ENCODE results near the gene IRF2.

DNA sequence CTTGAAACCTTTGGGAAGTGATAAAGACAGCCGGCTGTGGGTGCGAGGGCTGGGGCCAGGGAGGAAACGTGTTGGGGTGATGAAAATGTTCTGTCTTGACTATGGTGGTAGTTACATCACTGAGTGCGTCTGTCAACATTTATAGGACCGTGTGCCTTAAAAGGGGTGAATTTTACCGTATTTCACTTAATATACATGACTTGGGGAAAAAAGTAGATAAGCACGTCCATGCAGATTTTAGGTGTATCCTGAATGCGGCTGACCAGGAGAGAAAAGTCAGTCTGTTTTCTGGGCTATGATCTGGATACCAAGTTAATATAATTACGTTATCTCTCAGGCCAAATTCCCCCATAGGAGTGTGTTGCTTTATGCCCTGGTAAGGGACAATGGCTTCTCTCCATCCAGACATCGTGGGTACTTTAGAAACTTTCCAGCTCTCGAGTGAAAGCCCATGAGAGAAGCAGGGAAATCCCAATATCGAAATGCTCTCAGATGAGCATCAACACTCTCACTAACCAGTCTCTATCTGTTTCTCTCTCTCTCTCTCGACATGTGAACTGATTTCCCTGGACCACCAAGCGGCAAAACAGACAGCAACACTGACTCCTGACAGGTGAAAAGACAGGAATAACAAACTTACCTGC lies 71.5 kb downstream of the IRF2 start:
- TF ChIP-seq, protein P1, sequence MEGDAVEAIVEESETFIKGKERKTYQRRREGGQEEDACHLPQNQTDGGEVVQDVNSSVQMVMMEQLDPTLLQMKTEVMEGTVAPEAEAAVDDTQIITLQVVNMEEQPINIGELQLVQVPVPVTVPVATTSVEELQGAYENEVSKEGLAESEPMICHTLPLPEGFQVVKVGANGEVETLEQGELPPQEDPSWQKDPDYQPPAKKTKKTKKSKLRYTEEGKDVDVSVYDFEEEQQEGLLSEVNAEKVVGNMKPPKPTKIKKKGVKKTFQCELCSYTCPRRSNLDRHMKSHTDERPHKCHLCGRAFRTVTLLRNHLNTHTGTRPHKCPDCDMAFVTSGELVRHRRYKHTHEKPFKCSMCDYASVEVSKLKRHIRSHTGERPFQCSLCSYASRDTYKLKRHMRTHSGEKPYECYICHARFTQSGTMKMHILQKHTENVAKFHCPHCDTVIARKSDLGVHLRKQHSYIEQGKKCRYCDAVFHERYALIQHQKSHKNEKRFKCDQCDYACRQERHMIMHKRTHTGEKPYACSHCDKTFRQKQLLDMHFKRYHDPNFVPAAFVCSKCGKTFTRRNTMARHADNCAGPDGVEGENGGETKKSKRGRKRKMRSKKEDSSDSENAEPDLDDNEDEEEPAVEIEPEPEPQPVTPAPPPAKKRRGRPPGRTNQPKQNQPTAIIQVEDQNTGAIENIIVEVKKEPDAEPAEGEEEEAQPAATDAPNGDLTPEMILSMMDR (conservative IDR thresholded peaks at IDR 0.05): no peak
- no peak for TF ChIP-seq ZFX (IDR thresholded peaks at IDR 0.05)

All from C4-2B (cell line).